GM12864 (cell line): ENCODE measurements around the gene CLPSL1.
A peak's percentile ranks its signal among the peaks of the same experiment; 100 is the strongest.

ENCODE experiments used
- DNase-seq: peaks from one replicate; pipeline ENCODE4 v3.0.0-alpha.2; 2011; ENCODE audit warnings: low read depth
- H3K4me3 ChIP-seq: 2 replicates; pipeline ENCODE4 v1.5.1; 2011; ENCODE audit warnings: mild to moderate bottlenecking, low read depth, low read length, control low read depth
- TF ChIP-seq, protein P1 (sequence below): IDR thresholded peaks from 2 replicates; pipeline ENCODE4 v1.5.1; 2011; ENCODE audit warnings: low read depth, mild to moderate bottlenecking, moderate library complexity, low read length, control low read depth, inconsistent platforms; ENCODE audit errors: missing control alignments

CLPSL1 gene

GRCh38 chr6:35757456-35758123 lies 23.2 kb upstream of the CLPSL1 start:
- peak; percentile 21 for DNase-seq
- no peak overlapping the region for H3K4me3 ChIP-seq
- TF ChIP-seq, protein P1, sequence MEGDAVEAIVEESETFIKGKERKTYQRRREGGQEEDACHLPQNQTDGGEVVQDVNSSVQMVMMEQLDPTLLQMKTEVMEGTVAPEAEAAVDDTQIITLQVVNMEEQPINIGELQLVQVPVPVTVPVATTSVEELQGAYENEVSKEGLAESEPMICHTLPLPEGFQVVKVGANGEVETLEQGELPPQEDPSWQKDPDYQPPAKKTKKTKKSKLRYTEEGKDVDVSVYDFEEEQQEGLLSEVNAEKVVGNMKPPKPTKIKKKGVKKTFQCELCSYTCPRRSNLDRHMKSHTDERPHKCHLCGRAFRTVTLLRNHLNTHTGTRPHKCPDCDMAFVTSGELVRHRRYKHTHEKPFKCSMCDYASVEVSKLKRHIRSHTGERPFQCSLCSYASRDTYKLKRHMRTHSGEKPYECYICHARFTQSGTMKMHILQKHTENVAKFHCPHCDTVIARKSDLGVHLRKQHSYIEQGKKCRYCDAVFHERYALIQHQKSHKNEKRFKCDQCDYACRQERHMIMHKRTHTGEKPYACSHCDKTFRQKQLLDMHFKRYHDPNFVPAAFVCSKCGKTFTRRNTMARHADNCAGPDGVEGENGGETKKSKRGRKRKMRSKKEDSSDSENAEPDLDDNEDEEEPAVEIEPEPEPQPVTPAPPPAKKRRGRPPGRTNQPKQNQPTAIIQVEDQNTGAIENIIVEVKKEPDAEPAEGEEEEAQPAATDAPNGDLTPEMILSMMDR = peak; percentile 69

GRCh38 chr6:35759426-35759825 lies 21.4 kb upstream of the CLPSL1 start:
- no peak overlapping the region for H3K4me3 ChIP-seq
- no peak for DNase-seq
- TF ChIP-seq, protein P1 = no peak

- H3K4me3 ChIP-seq = no peak overlapping the region
- DNase-seq = no peak
- TF ChIP-seq, protein P1 = no peak
Measured at GRCh38 chr6:35765739-35766138, 15.1 kb upstream of the CLPSL1 start.

DNA sequence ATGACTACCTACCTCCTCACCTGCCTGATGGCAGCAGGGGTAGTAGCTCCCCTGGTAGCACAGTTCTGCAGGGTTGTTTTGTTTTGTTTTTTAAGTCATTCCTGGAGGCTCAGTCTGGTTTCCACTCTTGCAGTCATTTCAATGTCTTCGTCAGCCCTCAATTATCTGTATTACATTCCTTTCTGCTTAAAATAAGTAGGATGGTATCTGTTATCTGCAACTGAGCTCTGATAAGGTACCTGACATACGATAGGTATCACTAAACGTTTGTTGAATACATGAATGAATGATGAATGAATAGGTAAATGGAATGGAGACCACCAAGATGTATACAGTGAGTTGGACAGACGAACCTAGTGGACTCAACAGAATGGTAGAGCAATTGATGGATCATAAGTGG lies 11.6 kb upstream of the CLPSL1 start:
- no peak for DNase-seq
- TF ChIP-seq, protein P1 = no peak
- no peak overlapping the region for H3K4me3 ChIP-seq

DNA sequence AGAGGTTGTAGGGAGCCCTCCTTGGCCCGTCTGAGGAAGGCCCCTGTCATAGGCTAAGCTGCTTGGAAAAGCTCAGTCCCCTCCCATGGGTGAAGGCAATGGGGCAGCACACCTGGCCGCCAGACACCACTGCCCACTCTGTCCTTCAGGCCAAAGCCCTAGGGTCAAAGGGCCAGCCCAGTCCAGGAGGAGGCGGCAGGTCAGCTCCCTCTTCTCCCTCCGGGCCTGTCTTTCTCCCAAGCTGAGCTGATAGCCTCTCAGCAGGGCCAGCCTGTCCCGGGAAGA lies 9.5 kb upstream of the CLPSL1 start:
- no peak overlapping the region for H3K4me3 ChIP-seq
- no peak for DNase-seq
- TF ChIP-seq, protein P1 = no peak

DNA sequence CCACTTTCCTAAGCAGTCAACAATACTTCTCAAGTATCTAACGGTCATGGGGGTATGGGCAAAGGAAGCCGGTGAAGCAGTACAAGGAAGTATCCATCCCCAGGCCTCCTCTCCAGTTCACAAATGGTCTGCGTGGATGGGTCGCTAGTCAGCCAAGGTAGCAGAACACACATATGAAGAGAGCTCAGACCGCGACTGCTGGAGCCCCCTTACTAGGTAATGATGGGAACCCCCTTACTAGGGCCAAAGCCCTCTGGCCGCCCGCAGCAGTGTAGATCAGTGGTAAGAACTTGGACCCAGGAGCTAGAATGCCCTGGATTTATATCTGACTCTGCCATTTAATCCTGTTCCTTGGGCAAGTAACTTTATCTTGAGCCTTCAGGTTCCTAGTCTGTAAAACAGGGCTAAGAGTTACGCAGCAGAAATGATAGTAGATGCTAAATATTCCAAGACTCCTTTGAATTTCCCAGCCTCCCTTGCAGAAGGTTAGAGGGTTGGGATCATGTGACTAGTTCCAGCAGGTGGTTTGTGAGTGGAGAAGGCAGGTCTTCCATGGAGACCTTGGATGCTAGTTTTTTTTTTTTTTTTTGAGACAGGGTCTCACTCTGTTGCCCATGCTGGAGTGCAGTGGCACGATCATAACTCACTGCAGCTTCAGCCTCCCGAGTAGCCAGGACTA lies 6.6 kb upstream of the CLPSL1 start:
- DNase-seq = no peak
- no peak overlapping the region for H3K4me3 ChIP-seq
- TF ChIP-seq, protein P1 = no peak

DNA sequence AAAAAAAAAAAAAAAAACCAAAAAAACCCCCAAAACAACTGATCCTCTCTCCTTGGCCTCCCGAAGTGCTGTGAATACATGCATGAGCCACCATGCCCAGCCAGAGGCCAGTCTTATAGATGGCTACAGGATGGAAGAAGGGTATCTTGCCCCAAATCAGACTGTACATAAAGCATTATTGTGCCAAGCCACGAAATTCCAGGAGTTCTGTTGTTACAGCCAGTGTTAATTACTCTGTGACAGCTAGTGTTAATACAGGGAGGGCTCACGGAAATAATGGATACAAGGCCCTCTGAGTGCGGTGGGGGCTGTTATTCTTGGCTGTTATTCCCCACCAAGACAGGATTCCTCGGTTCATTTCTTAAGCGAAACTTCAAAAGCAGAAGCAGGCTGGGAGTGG lies 5.8 kb upstream of the CLPSL1 start:
- TF ChIP-seq, protein P1 = no peak
- DNase-seq = no peak
- H3K4me3 ChIP-seq = no peak overlapping the region
